Skeletal muscle satellite cell (primary cell): Measurements from ENCODE around the gene IRGC.

ENCODE experiments used
- H3K27me3 ChIP-seq: 2 replicates; pipeline ENCODE4 v1.7.0; 2013; ENCODE audit warnings: low read length; ENCODE audit not compliant: control insufficient read depth, insufficient read depth
- H3K36me3 ChIP-seq: 2 replicates; pipeline ENCODE4 v1.7.0; 2013; ENCODE audit warnings: mild to moderate bottlenecking, control low read depth, low read length; ENCODE audit not compliant: insufficient read depth
- H3K4me1 ChIP-seq: 2 replicates; pipeline ENCODE4 v1.7.0; 2013; ENCODE audit warnings: low read length; ENCODE audit not compliant: control insufficient read depth, insufficient read depth
- H3K4me2 ChIP-seq: 2 replicates; pipeline ENCODE4 v1.7.0; 2013; ENCODE audit warnings: mild to moderate bottlenecking, low read length
- H3K4me3 ChIP-seq: 2 replicates; pipeline ENCODE4 v1.7.0; 2013; ENCODE audit warnings: low read length
- H3K9ac ChIP-seq: 2 replicates; pipeline ENCODE4 v1.7.0; 2013; ENCODE audit warnings: mild to moderate bottlenecking, low read depth, low read length, moderate library complexity
- H3K9me3 ChIP-seq: replicated peaks from 2 replicates; pipeline ENCODE4 v1.7.0; 2013; ENCODE audit warnings: mild to moderate bottlenecking, control low read depth, low read length

The IRGC gene

DNA sequence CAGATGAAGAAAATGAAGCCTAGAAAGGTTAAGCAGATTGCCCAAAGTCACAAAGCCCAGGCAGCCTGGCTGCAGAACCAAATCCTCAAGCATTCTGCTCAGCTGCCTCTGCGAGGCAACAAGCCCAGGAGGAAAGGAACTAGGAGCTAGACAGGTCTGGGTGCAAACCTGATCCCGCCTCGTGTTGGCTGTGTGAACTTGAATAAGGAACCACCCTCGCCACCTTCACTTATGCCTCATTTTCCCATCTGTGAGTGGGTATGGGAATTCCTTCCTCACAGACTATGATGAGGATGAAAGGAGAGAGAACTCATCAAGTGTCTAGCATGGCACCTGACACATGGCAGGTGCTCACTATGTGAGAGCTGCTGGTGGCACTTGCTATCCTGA, 32.3 kb downstream of the IRGC start:
- no peak overlapping the region for H3K4me2 ChIP-seq
- H3K9ac ChIP-seq = no peak overlapping the region
- H3K9me3 ChIP-seq = no peaks in the 10 kb centered on the region
- H3K4me3 ChIP-seq = no peak overlapping the region
- peaks cover 75% of the 10 kb centered on the region for H3K36me3 ChIP-seq
- peaks cover 18% of the 10 kb centered on the region for H3K4me1 ChIP-seq
- H3K27me3 ChIP-seq = no peaks in the 10 kb centered on the region

GRCh38 chr19:43748685-43749084, 32.8 kb downstream of the IRGC start:
- Histone ChIP-seq H3K4me2 (no peak overlapping the region), H3K36me3 (peaks cover 70% of the 10 kb centered on the region), H3K4me1 (peaks cover 23% of the 10 kb centered on the region), H3K27me3 (no peaks in the 10 kb centered on the region), H3K9me3 (no peaks in the 10 kb centered on the region), H3K9ac (no peak overlapping the region), H3K4me3 (no peak overlapping the region)

GRCh38 chr19:43749152-43749551, 33.3 kb downstream of the IRGC start:
- Histone ChIP-seq H3K4me3 (no peak overlapping the region), H3K4me1 (peaks cover 24% of the 10 kb centered on the region), H3K36me3 (peaks cover 65% of the 10 kb centered on the region), H3K4me2 (no peak overlapping the region), H3K27me3 (no peaks in the 10 kb centered on the region), H3K9me3 (no peaks in the 10 kb centered on the region), H3K9ac (no peak overlapping the region)

DNA sequence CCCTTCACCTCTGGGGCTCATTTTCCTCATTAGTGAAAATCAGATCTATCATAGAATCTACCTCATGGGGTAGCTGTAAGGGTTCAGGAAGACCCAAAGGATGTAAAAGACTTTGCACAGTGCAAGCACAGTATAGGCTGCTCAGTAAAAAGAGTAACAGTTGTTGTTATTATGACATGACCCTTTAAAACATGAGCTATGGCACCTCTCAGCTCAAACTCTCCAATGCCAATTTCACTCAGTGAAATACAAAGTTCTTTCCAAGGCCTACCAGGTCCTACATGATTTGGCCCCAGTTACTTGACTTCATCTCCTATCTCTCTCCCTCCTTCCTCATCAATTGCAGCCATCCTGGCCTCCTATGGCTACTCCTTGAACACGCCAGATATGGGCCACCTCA, 34.0 kb downstream of the IRGC start:
- Histone ChIP-seq H3K4me1 (peaks cover 24% of the 10 kb centered on the region), H3K27me3 (no peaks in the 10 kb centered on the region), H3K9ac (no peak overlapping the region), H3K4me2 (no peak overlapping the region), H3K36me3 (peaks cover 58% of the 10 kb centered on the region), H3K9me3 (no peaks in the 10 kb centered on the region), H3K4me3 (no peak overlapping the region)

DNA sequence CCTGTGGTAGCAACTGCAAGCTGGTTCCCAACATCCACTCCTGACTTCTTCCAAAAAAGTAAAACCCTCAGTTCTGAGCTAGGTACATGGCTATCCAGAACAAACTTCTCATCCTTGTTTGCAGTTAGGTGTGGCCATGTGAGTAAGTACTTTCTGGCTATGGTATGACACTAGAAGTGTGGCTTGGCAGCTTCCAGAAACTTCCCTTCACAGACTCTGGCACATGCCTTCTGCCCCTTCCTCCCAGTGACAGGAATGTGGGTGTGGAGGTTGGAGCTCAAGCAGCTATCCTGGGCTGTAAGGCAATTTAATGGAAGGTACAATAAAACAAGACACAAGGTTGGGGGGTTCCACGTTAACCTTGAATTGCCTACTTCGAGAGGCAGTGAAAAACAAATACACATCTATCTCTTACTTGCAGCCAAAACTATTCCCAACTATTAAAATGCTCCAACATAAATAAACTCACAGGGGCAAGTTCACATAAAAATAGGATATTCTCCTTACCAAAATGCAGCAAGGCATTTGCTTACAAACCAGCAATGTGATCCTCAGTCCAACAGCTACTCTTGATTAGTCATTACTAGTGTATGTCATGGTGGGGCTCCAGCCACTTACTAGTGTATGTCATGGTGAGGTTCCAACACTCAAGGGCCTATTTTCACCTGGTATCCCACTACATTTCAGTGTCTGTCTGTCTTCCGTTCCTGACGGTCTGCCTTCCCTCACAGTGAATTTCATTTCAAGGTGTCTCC, 35.8 kb downstream of the IRGC start:
- Histone ChIP-seq H3K4me3 (no peak overlapping the region), H3K4me2 (peak overlapping the region; percentile 99), H3K9ac (no peak overlapping the region), H3K4me1 (peaks cover 39% of the 10 kb centered on the region), H3K36me3 (peaks cover 45% of the 10 kb centered on the region), H3K9me3 (no peaks in the 10 kb centered on the region), H3K27me3 (no peaks in the 10 kb centered on the region)

GRCh38 chr19:43752287-43752875, 36.5 kb downstream of the IRGC start:
- Histone ChIP-seq H3K9me3 (no peaks in the 10 kb centered on the region), H3K4me2 (peak overlapping the region; percentile 99)

DNA sequence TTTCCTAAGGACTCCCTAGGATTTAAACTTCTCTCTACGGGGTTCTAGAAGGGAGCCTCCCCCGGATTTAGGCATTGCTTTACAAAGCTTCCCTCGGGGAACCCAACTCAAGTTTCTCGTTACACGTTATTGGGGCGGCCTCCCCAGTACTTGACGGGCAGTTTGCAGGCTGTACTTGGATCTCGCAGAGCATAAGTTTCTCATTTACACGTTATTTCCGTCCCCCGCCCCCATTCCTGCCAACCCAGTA, 38.3 kb downstream of the IRGC start:
- peak overlapping the region; percentile 99 for H3K4me2 ChIP-seq
- peaks cover 62% of the 10 kb centered on the region for H3K4me1 ChIP-seq

More at GRCh38 chr19:43752287-43752875, 36.5 kb downstream of the IRGC start:
- Histone ChIP-seq H3K36me3 (peaks cover 38% of the 10 kb centered on the region), H3K27me3 (no peaks in the 10 kb centered on the region), H3K4me3 (no peak overlapping the region), H3K4me1 (peaks cover 47% of the 10 kb centered on the region), H3K9ac (no peak overlapping the region)

DNA sequence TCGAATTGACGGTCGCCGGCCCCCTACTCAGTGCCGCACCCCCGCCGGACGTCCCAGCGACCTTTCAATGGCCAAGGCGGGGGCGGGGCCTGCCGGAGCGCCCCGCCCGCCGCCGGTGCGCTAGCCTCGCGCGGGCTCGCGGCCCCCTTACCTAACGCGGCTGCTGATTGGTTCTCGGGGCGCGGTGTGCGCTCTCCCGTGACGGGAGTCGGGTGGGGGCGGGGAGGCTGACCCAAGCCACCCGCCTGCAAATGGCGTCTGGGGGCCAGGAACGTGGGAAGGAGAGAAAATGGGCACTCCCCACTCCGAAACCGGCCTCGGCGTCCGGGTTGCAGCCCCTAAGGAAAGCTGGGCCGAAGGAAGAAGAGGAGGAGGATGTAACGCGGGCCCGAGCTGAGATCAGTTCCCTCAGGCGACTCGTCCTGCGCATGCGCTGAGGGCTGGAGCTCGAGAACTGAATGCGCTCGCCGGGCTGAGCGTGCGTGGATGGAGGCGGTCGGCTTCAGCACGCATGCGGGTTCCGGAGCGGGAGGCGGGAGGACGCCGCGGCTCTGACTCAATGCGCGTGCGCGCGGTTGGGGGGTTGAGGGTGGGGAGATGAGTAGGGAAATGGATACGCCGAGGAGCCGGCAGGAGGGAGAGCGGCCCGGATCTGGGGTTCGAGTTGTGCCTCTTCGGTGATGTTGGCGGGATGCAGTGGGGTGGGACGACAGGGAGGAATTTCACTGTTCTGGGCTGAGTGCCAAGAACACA, 38.8 kb downstream of the IRGC start, which contains the start of gene SMG9:
Gene SMG9 (minus strand): TSS at position 460 of the 753 bp plus-strand sequence. CDS start 4,221 bp downstream, outside the sequence.
- Histone ChIP-seq H3K4me2 (peak within 1 kb of the TSS; percentile 99), H3K9ac (peak within 1 kb of the TSS; percentile 99), H3K27me3 (no peaks in the 10 kb centered on the region), H3K4me3 (peak within 1 kb of the TSS; percentile 85), H3K9me3 (no peaks in the 10 kb centered on the region), H3K36me3 (peaks cover 17% of the 10 kb centered on the region), H3K4me1 (peaks cover 67% of the 10 kb centered on the region)

More for the DNA sequence above, 38.3 kb downstream of the IRGC start:
- peaks cover 22% of the 10 kb centered on the region for H3K36me3 ChIP-seq
- no peaks in the 10 kb centered on the region for H3K9me3 ChIP-seq
- H3K4me3 ChIP-seq = peak overlapping the region; percentile 85
- no peaks in the 10 kb centered on the region for H3K27me3 ChIP-seq
- H3K9ac ChIP-seq = peak overlapping the region; percentile 99

GRCh38 chr19:43755256-43755801, 39.5 kb downstream of the IRGC start:
- H3K9me3 ChIP-seq = no peaks in the 10 kb centered on the region
- H3K4me3 ChIP-seq = peak overlapping the region; percentile 85
- H3K27me3 ChIP-seq = no peaks in the 10 kb centered on the region
- peak overlapping the region; percentile 99 for H3K9ac ChIP-seq
- peaks cover 70% of the 10 kb centered on the region for H3K4me1 ChIP-seq
- H3K36me3 ChIP-seq = peaks cover 11% of the 10 kb centered on the region
- peak overlapping the region; percentile 99 for H3K4me2 ChIP-seq

DNA sequence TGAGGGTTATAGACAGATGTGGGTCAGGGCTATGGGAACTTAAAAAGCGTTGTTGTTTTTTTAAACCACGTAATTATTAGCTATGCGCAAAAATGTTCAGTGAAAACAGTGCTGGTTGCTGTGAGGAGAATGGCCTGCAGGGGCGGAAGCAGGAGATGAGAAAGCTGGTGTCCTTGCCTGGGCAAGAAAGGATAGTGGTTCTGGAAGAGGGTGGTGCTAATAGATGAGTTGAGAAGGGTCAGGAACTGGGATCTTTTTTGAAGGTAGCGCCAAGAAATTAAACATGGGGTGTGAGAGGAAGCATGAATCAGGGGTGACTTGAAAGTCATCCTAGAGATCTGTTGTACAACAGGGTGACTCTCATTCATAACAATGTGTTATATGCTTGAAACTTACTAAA, 43.6 kb downstream of the IRGC start:
- Histone ChIP-seq H3K27me3 (no peaks in the 10 kb centered on the region), H3K9me3 (no peaks in the 10 kb centered on the region), H3K36me3 (no peaks in the 10 kb centered on the region), H3K4me1 (peaks cover 78% of the 10 kb centered on the region), H3K9ac (peak overlapping the region; percentile 41), H3K4me2 (peak overlapping the region; percentile 1), H3K4me3 (no peak overlapping the region)

DNA sequence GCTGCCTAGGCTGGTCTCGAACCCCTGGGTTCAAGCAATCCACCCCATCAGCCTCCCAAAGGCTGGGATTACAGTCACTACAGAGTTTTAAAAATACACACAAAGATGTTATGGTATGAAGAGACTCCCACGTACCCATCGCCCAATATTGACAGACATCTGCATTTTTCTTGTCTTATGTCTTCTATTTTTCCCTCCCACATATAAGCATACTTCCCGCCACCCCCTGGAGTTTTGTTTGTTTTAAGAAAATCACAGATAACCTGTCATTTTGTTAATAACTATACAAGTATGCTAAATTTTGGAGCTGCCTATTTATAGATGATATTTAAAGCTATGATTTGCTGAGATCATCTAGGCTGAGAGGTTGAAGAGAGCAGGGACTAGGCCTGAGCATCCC, 45.1 kb downstream of the IRGC start:
- no peak overlapping the region for H3K4me2 ChIP-seq
- H3K4me1 ChIP-seq = peaks cover 82% of the 10 kb centered on the region
- H3K9me3 ChIP-seq = no peaks in the 10 kb centered on the region
- no peak overlapping the region for H3K4me3 ChIP-seq
- no peak overlapping the region for H3K9ac ChIP-seq
- no peaks in the 10 kb centered on the region for H3K36me3 ChIP-seq
- H3K27me3 ChIP-seq = no peaks in the 10 kb centered on the region
